Keratinocyte (primary cell): ENCODE data around the gene MEAK7. TPM values are rescaled to one million over a fixed set of nuclear protein-coding genes. Genes with fewer than 3 reads are reported as not detected.

ENCODE experiments used
- DNase-seq: peaks from one replicate; pipeline ENCODE4 v3.0.0-alpha.2; 2011; ENCODE audit warnings: low read depth, missing footprints, low spot score
- FAIRE-seq: peaks from 2 replicates; lab custom pipeline; 2011; peaks lifted over from hg19 to GRCh38; lab: Jason Lieb, UNC
- H2AFZ ChIP-seq: 2 replicates; pipeline ENCODE4 v1.6.0; 2012; ENCODE audit warnings: low read length, control low read depth, inconsistent platforms; ENCODE audit not compliant: control insufficient read depth
- H3K27ac ChIP-seq: 2 replicates; pipeline ENCODE4 v1.5.1; 2011; ENCODE audit warnings: low read length; ENCODE audit not compliant: control insufficient read depth, insufficient read depth
- H3K27me3 ChIP-seq: 3 replicates; pipeline ENCODE4 v1.6.0; 2011; ENCODE audit warnings: low read length; ENCODE audit not compliant: control insufficient read depth, insufficient read depth; ENCODE audit errors: extremely low read depth
- H3K36me3 ChIP-seq, 2 experiments: 2 replicates in 1 of 2; 3 replicates in 1 of 2; pipeline ENCODE4 v1.5.1; 2011; ENCODE audit warnings: low read length in 2 of 2, mild to moderate bottlenecking in 1 of 2; ENCODE audit not compliant: control insufficient read depth in 2 of 2, insufficient read depth in 2 of 2; ENCODE audit errors: extremely low read depth in 1 of 2
- H3K4me1 ChIP-seq: 3 replicates; pipeline ENCODE4 v1.5.1; 2011; ENCODE audit warnings: low read length; ENCODE audit not compliant: control insufficient read depth, insufficient read depth; ENCODE audit errors: extremely low read depth
- H3K4me2 ChIP-seq: 3 replicates; pipeline ENCODE4 v1.6.0; 2011; ENCODE audit warnings: low read depth, low read length; ENCODE audit not compliant: control insufficient read depth, insufficient read depth; ENCODE audit errors: extremely low read depth
- H3K4me3 ChIP-seq, 3 experiments: fragments of 200-600 bp in 1 of 3; sonication (generic) in 1 of 3; 2 replicates in 2 of 3; 3 replicates in 1 of 3; pipeline ENCODE4 v1.5.1; 2011 to 2016; ENCODE audit warnings: low read length in 3 of 3, mild to moderate bottlenecking in 3 of 3, control low read depth in 2 of 3, inconsistent platforms in 1 of 3, low read depth in 1 of 3, mixed read lengths in 1 of 3, mixed run types in 1 of 3, moderate library complexity in 1 of 3; ENCODE audit not compliant: control insufficient read depth in 2 of 3, insufficient read depth in 2 of 3; ENCODE audit errors: extremely low read depth in 1 of 3
- H3K79me2 ChIP-seq: 2 replicates; pipeline ENCODE4 v1.6.0; 2012; ENCODE audit warnings: low read length; ENCODE audit not compliant: control insufficient read depth, insufficient read depth
- H3K9ac ChIP-seq: 3 replicates; pipeline ENCODE4 v1.6.0; 2011; ENCODE audit warnings: low read length; ENCODE audit not compliant: control insufficient read depth, insufficient read depth; ENCODE audit errors: extremely low read depth
- H3K9me1 ChIP-seq: 3 replicates; pipeline ENCODE4 v1.6.0; 2011; ENCODE audit warnings: low read length; ENCODE audit not compliant: control insufficient read depth, insufficient read depth; ENCODE audit errors: extremely low read depth
- H3K9me3 ChIP-seq: 2 replicates; pipeline ENCODE4 v1.5.1; 2012; ENCODE audit warnings: low read depth, low read length; ENCODE audit not compliant: control insufficient read depth
- H4K20me1 ChIP-seq: 3 replicates; pipeline ENCODE4 v1.6.0; 2011; ENCODE audit warnings: low read length; ENCODE audit not compliant: control insufficient read depth, insufficient read depth; ENCODE audit errors: extremely low read depth
- EZH2 ChIP-seq: IDR thresholded peaks from one replicate; pipeline ENCODE4 v1.6.1; 2012; ENCODE audit warnings: inconsistent platforms, mild to moderate bottlenecking, low read length, moderate library complexity
- dilution Hi-C: fragments of 300-500 bp; cut with MboI; formaldehyde crosslinking; loops from one replicate; pipeline ENCODE4 v1.7.0; 2020; ENCODE audit warnings: low sequenced_read_pairs; ENCODE audit not compliant: extremely low pct_ligation_motif_present
- polyA plus RNA-seq, 5 experiments: library from polyadenylated mRNA; depleted of rRNA in 3 of 5; stranded (reverse) in 3 of 5; stranded (forward) in 1 of 5; unstranded in 1 of 5; fragments of >200 nt; gene quantifications; 1 replicate in 1 of 5; 2 replicates in 3 of 5; 3 replicates in 1 of 5; pipeline versions ENCODE4 v1.2.1 to v1.2.3, GENCODE V29; 2011 to 2012; ENCODE audit warnings: missing spikeins in 2 of 5, low read depth in 1 of 5, low replicate concordance in 1 of 5
- TF ChIP-seq, protein P1 (sequence below), 3 experiments: IDR thresholded peaks in 1 of 3; conservative IDR thresholded peaks in 1 of 3; optimal IDR thresholded peaks in 1 of 3; 2 replicates in 2 of 3; 3 replicates in 1 of 3; pipeline versions ENCODE3 to v1.5.1; 2011; ENCODE audit warnings: low read length in 3 of 3, mild to moderate bottlenecking in 3 of 3, moderate library complexity in 2 of 3, control low read depth in 1 of 3, inconsistent platforms in 1 of 3; ENCODE audit not compliant: insufficient read depth in 2 of 3; ENCODE audit errors: extremely low read depth in 1 of 3

MEAK7 gene
- polyA plus RNA-seq, 1 donor (not counting 4 experiments of a cell fraction or from before 2014, with no cell fraction given), result 81.0 TPM

DNA sequence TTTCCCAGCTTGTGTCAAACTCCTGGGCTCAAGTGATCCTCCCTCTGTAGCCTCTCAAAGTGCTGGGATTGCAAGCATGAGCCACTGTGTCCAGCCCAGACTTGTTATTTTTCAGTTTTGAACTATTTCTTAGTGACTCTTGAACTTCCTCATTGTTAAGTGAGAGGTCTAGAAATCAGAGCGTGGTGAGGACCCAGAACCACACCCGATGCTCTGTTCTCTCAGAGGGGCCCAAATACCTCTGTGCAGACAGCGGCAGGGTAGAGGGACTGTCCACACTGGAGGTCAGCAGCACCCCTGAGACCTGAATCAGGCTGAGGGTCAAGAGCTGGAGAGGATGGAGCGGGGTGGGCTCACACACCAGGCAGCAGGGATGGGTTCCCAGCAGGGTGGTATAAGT, 47.7 kb upstream of the MEAK7 start:
- Histone ChIP-seq H3K4me3 (no peak overlapping the region), H3K9ac (no peak overlapping the region), H3K27me3 (peaks cover 2% of the 10 kb centered on the region), H3K27ac (no peak overlapping the region), H3K9me1 (no peaks in the 10 kb centered on the region), H3K79me2 (no peaks in the 10 kb centered on the region), H3K9me3 (no peaks in the 10 kb centered on the region), H3K4me2 (no peak overlapping the region), H4K20me1 (no peaks in the 10 kb centered on the region), H3K4me1 (peaks cover 11% of the 10 kb centered on the region), H3K36me3 (no peaks in the 10 kb centered on the region), H2AFZ (no peak overlapping the region)
- DNase-seq (no peak), FAIRE-seq (no peak)
- TF ChIP-seq, protein P1, sequence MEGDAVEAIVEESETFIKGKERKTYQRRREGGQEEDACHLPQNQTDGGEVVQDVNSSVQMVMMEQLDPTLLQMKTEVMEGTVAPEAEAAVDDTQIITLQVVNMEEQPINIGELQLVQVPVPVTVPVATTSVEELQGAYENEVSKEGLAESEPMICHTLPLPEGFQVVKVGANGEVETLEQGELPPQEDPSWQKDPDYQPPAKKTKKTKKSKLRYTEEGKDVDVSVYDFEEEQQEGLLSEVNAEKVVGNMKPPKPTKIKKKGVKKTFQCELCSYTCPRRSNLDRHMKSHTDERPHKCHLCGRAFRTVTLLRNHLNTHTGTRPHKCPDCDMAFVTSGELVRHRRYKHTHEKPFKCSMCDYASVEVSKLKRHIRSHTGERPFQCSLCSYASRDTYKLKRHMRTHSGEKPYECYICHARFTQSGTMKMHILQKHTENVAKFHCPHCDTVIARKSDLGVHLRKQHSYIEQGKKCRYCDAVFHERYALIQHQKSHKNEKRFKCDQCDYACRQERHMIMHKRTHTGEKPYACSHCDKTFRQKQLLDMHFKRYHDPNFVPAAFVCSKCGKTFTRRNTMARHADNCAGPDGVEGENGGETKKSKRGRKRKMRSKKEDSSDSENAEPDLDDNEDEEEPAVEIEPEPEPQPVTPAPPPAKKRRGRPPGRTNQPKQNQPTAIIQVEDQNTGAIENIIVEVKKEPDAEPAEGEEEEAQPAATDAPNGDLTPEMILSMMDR (optimal IDR thresholded peaks at IDR 0.05 in 1 of 3, IDR thresholded peaks at IDR 0.05 in 1 of 3, conservative IDR thresholded peaks at IDR 0.05 in 1 of 3; ENCODE audit: extremely low read depth in 1 of 3, insufficient read depth in 2 of 3, low read length in 3 of 3), result no peak
- no peak for TF ChIP-seq EZH2
- dilution Hi-C loops, result no loop called here

DNA sequence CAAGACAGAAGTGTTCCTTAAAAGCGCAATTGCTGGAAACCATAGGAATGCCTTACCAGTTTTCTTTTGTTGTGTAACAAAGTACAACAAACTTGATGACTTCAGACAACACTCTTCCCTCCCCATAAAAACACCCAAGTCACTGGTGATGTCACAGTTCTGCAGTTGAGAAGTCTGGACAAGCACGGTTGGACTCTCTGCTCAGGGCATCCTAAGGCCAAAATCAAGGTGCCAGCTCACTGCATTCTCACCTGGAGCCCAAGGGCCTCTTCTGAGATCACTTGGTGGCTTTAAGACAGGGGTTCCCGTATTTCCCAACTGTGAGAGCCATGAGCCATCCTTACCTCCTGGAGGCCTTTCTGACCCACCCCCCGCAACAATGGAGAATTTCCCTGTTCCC, 45.6 kb upstream of the MEAK7 start:
- DNase-seq (no peak), FAIRE-seq (no peak)
- H3K79me2 ChIP-seq, result no peaks in the 10 kb centered on the region
- no peaks in the 10 kb centered on the region for H3K9me3 ChIP-seq
- no peak overlapping the region for H2AFZ ChIP-seq
- no peak overlapping the region for H3K4me2 ChIP-seq
- H3K4me3 ChIP-seq, result no peak overlapping the region
- no peak overlapping the region for H3K9ac ChIP-seq
- no peaks in the 10 kb centered on the region for H3K27me3 ChIP-seq
- TF ChIP-seq EZH2, result no peak
- TF ChIP-seq, protein P1 (optimal IDR thresholded peaks at IDR 0.05 in 1 of 3, IDR thresholded peaks at IDR 0.05 in 1 of 3, conservative IDR thresholded peaks at IDR 0.05 in 1 of 3; ENCODE audit: extremely low read depth in 1 of 3, insufficient read depth in 2 of 3, low read length in 3 of 3), result no peak
- H3K27ac ChIP-seq, result no peak overlapping the region
- H3K4me1 ChIP-seq, result peaks cover 6% of the 10 kb centered on the region
- H3K9me1 ChIP-seq, result no peaks in the 10 kb centered on the region
- dilution Hi-C loops, result no loop called here
- H4K20me1 ChIP-seq, result no peaks in the 10 kb centered on the region
- no peaks in the 10 kb centered on the region for H3K36me3 ChIP-seq
